ENCODE data around the gene CHIC2.
A peak's percentile ranks its signal among the peaks of the same experiment; 100 is the strongest.
"Not testable (repeated sequence)": the region's sequence is repeated elsewhere in the genome, so short reads cannot be mapped to it uniquely, and the experiment has no call there.

CHIC2 gene

GRCh38 chr4:54032558-54033135 is 31.8 kb downstream of the CHIC2 start:
- Histone ChIP-seq H3K9me2 (replicated peaks; ENCODE audit: insufficient read depth, low read length) (no peaks in the 10 kb centered on the region), H2AFZ (ENCODE audit: low read length) (no peak overlapping the region)

GRCh38 chr4:54027311-54027710 is 37.1 kb downstream of the CHIC2 start:
- H3K4me3 ChIP-seq (ENCODE audit: low read length), result no peak overlapping the region
- H2AFZ ChIP-seq (ENCODE audit: low read length), result no peak overlapping the region
- H4K20me1 ChIP-seq (ENCODE audit: insufficient read depth, low read length), result no peaks in the 10 kb centered on the region
- no peaks in the 10 kb centered on the region for H3K9me2 ChIP-seq (replicated peaks; ENCODE audit: insufficient read depth, low read length)
- 0 out of 2 replicates have a peak, but pooled peaks cover 3% of the 10 kb centered on the region for H3F3A ChIP-seq (ENCODE audit: insufficient read depth, low read length)
- no peaks in the 10 kb centered on the region for H3K9me3 ChIP-seq (replicated peaks; ENCODE audit: insufficient read depth, low read length)
- no peak overlapping the region for H3K27ac ChIP-seq (ENCODE audit: low read length)
- no peak for DNase-seq
- H3K4me1 ChIP-seq (ENCODE audit: low read length), result no peaks in the 10 kb centered on the region
- no peaks in the 10 kb centered on the region for H3K36me3 ChIP-seq (replicated peaks; ENCODE audit: insufficient read depth, low read length)
- H3K4me2 ChIP-seq (ENCODE audit: low read depth, low read length), result no peak overlapping the region
- peaks cover 5% of the 10 kb centered on the region for H3K79me2 ChIP-seq (ENCODE audit: low read length)
- TF ChIP-seq EZH2phosphoT487 (IDR thresholded peaks at IDR 0.05; ENCODE audit: low read length) (no peak), EZH2 (optimal IDR thresholded peaks at IDR 0.05; ENCODE audit: low read depth, low read length) (no peak), CTCF (IDR thresholded peaks at IDR 0.05; ENCODE audit: low read length) (no peak)
- no peak overlapping the region for H3K9ac ChIP-seq (ENCODE audit: low read length)
- H3K27me3 ChIP-seq (replicated peaks; ENCODE audit: insufficient read depth, low read length), result no peaks in the 10 kb centered on the region

More at GRCh38 chr4:54032558-54033135, 31.8 kb downstream of the CHIC2 start:
- H3K36me3 ChIP-seq (replicated peaks; ENCODE audit: insufficient read depth, low read length), result no peaks in the 10 kb centered on the region
- no peak for DNase-seq
- no peaks in the 10 kb centered on the region for H3K27me3 ChIP-seq (replicated peaks; ENCODE audit: insufficient read depth, low read length)
- peak overlapping the region; percentile 29; the same call in 1 of the 2 replicates for H3K4me2 ChIP-seq (ENCODE audit: low read depth, low read length)
- H3F3A ChIP-seq (ENCODE audit: insufficient read depth, low read length), result 0 out of 2 replicates have a peak, but pooled peaks cover 3% of the 10 kb centered on the region
- H3K27ac ChIP-seq (ENCODE audit: low read length), result peak overlapping the region; percentile 33; the same call in 1 of the 2 replicates
- no peaks in the 10 kb centered on the region for H3K9me3 ChIP-seq (replicated peaks; ENCODE audit: insufficient read depth, low read length)
- no peak overlapping the region for H3K9ac ChIP-seq (ENCODE audit: low read length)
- H3K79me2 ChIP-seq (ENCODE audit: low read length), result no peaks in the 10 kb centered on the region; the same call in 1 of the 2 replicates
- H4K20me1 ChIP-seq (ENCODE audit: insufficient read depth, low read length), result no peaks in the 10 kb centered on the region
- no peak overlapping the region for H3K4me3 ChIP-seq (ENCODE audit: low read length)
- H3K4me1 ChIP-seq (ENCODE audit: low read length), result no peaks in the 10 kb centered on the region
- TF ChIP-seq EZH2 (optimal IDR thresholded peaks at IDR 0.05; ENCODE audit: low read depth, low read length), result no peak
- no peak for TF ChIP-seq EZH2phosphoT487 (IDR thresholded peaks at IDR 0.05; ENCODE audit: low read length)
- no peak for TF ChIP-seq CTCF (IDR thresholded peaks at IDR 0.05; ENCODE audit: low read length)

GRCh38 chr4:54025582-54025981 is 38.8 kb downstream of the CHIC2 start:
- Histone ChIP-seq H3K4me2 (ENCODE audit: low read depth, low read length) (no peak overlapping the region), H3K9me3 (replicated peaks; ENCODE audit: insufficient read depth, low read length) (no peaks in the 10 kb centered on the region), H3K4me1 (ENCODE audit: low read length) (no peaks in the 10 kb centered on the region), H3F3A (ENCODE audit: insufficient read depth, low read length) (no peaks in the 10 kb centered on the region), H2AFZ (ENCODE audit: low read length) (no peak overlapping the region), H4K20me1 (ENCODE audit: insufficient read depth, low read length) (no peaks in the 10 kb centered on the region), H3K9me2 (replicated peaks; ENCODE audit: insufficient read depth, low read length) (no peaks in the 10 kb centered on the region), H3K4me3 (ENCODE audit: low read length) (no peak overlapping the region), H3K36me3 (replicated peaks; ENCODE audit: insufficient read depth, low read length) (no peaks in the 10 kb centered on the region), H3K27ac (ENCODE audit: low read length) (no peak overlapping the region), H3K79me2 (ENCODE audit: low read length) (peaks cover 5% of the 10 kb centered on the region), H3K9ac (ENCODE audit: low read length) (no peak overlapping the region), H3K27me3 (replicated peaks; ENCODE audit: insufficient read depth, low read length) (no peaks in the 10 kb centered on the region)
- TF ChIP-seq CTCF (IDR thresholded peaks at IDR 0.05; ENCODE audit: low read length), result no peak
- no peak for TF ChIP-seq EZH2 (optimal IDR thresholded peaks at IDR 0.05; ENCODE audit: low read depth, low read length)
- TF ChIP-seq EZH2phosphoT487 (IDR thresholded peaks at IDR 0.05; ENCODE audit: low read length), result no peak
- DNase-seq, result no peak

GRCh38 chr4:54023019-54023418 is 41.4 kb downstream of the CHIC2 start:
- H3K4me2 ChIP-seq (ENCODE audit: low read depth, low read length); H3K36me3 ChIP-seq (replicated peaks; ENCODE audit: insufficient read depth, low read length); H3K9me3 ChIP-seq (replicated peaks; ENCODE audit: insufficient read depth, low read length); H3K27ac ChIP-seq (ENCODE audit: low read length); H3K27me3 ChIP-seq (replicated peaks; ENCODE audit: insufficient read depth, low read length); H2AFZ ChIP-seq (ENCODE audit: low read length); H3K9ac ChIP-seq (ENCODE audit: low read length); H3K9me2 ChIP-seq (replicated peaks; ENCODE audit: insufficient read depth, low read length); H4K20me1 ChIP-seq (ENCODE audit: insufficient read depth, low read length); H3K4me3 ChIP-seq (ENCODE audit: low read length); H3F3A ChIP-seq (ENCODE audit: insufficient read depth, low read length); DNase-seq; H3K4me1 ChIP-seq (ENCODE audit: low read length); H3K79me2 ChIP-seq (ENCODE audit: low read length): not testable (repeated sequence)

All from MM.1S (cell line).